Heart left ventricle (tissue), 13 donors: ENCODE measurements around the gene IVD.

Experiments
- CTCF ChIP-seq, 12 donors: fragments of 200-600 bp; sonication (generic) in 4 of 12; IDR thresholded peaks; one replicate each; pipeline versions ENCODE4 v1.5.0 to v1.8.0; 2018 to 2022; ENCODE audit warnings: antibody characterized with exemption in 12 of 12, mild to moderate bottlenecking in 5 of 12
- POLR2A ChIP-seq, 2 donors: fragments of 450-650 bp; IDR thresholded peaks; one replicate each; pipeline ENCODE4 v1.6.1; 2017; ENCODE audit warnings: antibody characterized with exemption in 2 of 2, mild to moderate bottlenecking in 2 of 2, moderate library complexity in 2 of 2
- donor health status: ischemic (EF 13 %, LVEDD 7.1; RV severe dilation, severe dysfunction).
- donor health status: DM: no; HTN: yes; CAD: no.
- donor health status: DM: no; HTN: no; CAD: no.
- donor health status: ischemic (EF 25% LVEDD 6.9; RV normal size, moderate dysfunction).
- donor health status: ischemic (EF 25% LVEDD 5.7; RV mildly dilated, moderate dysfunction).
- donor health status: ischemic (EF 35%, LVEDD 5.7; RV mildly dilated, moderate dysfunction).
- donor health status: nonischemic (EF 11% LVEDD 7.7; RV severe dilation, severe dysfunction).
- donor health status: DM: yes; HTN: yes; CAD: no.
- donor health status: PGD.
- donor health status: ischemic (EF 29% LVEDD 5.4; RV normal size, mild dysfunction).
- donor health status: nonischemic (EF 23%, LVEDD 6.1; RV moderate dilation, normal function).

GRCh38 chr15:40444736-40445135, 39.1 kb downstream of the IVD start:
- no peak for TF ChIP-seq CTCF (IDR thresholded peaks at IDR 0.05)
- TF ChIP-seq POLR2A (IDR thresholded peaks at IDR 0.05) = no peak
